CD4-positive, alpha-beta T cell treated with Interleukin-4 for 1 hour (primary cell): Measurements from ENCODE around the gene CBR4.
"Not testable (repeated sequence)": the region's sequence is repeated elsewhere in the genome, so short reads cannot be mapped to it uniquely, and the experiment has no call there.

ENCODE experiments used
- DNase-seq, 2 donors: peaks; one replicate each; pipeline ENCODE4 v3.0.0-alpha.2; 2020 to 2022

Gene CBR4

GRCh38 chr4:168992952-168993482, 17.0 kb downstream of the CBR4 start:
- DNase-seq, result not testable (repeated sequence)

GRCh38 chr4:168981942-168982341, 28.1 kb downstream of the CBR4 start:
- DNase-seq, result no peak

GRCh38 chr4:168981460-168981859, 28.6 kb downstream of the CBR4 start:
- DNase-seq, result no peak

- no peak for DNase-seq
These were observed 30.7 kb downstream of the CBR4 start for GRCh38 chr4:168979338-168979737.

- no peak for DNase-seq
These were observed 31.9 kb downstream of the CBR4 start for GRCh38 chr4:168978001-168978700.

- no peak for DNase-seq
These were observed 37.5 kb downstream of the CBR4 start for GRCh38 chr4:168972596-168972995.

- no peak for DNase-seq
These were observed 49.3 kb downstream of the CBR4 start for GRCh38 chr4:168960716-168961115.

- no peak for DNase-seq
These were observed 54.4 kb downstream of the CBR4 start for GRCh38 chr4:168955674-168956073.

GRCh38 chr4:168952821-168953246, 57.2 kb downstream of the CBR4 start:
- DNase-seq, result not testable (repeated sequence)

GRCh38 chr4:168945291-168945690, 64.8 kb downstream of the CBR4 start:
- DNase-seq, result no peak

- peak in 1 of 2 donors; percentile 12 for DNase-seq
These were observed 67.1 kb downstream of the CBR4 start for GRCh38 chr4:168942985-168943384.
